GM18505 (cell line): ENCODE results near the gene STX1A.

Experiments
- ATAC-seq: cut with Tn5 transposase; IDR thresholded peaks from one replicate; pipeline ENCODE4 v1.9.1; 2021; ENCODE audit not compliant: unreplicated experiment
- POLR2A ChIP-seq: IDR thresholded peaks from 4 replicates; pipeline ENCODE4 v1.6.1; 2011; ENCODE audit warnings: borderline replicate concordance; ENCODE audit not compliant: insufficient read depth, insufficient read length; ENCODE audit errors: extremely low read depth

STX1A gene

GRCh38 chr7:73707045-73707631 lies 12.3 kb downstream of the STX1A start:
- no peak for ATAC-seq
- no peak for TF ChIP-seq POLR2A

GRCh38 chr7:73706126-73707044 lies 13.1 kb downstream of the STX1A start:
- no peak for ATAC-seq
- TF ChIP-seq POLR2A: no peak

GRCh38 chr7:73705551-73705920 lies 13.9 kb downstream of the STX1A start:
- no peak for ATAC-seq
- no peak for TF ChIP-seq POLR2A

GRCh38 chr7:73704640-73705550 lies 14.6 kb downstream of the STX1A start:
- ATAC-seq: no peak
- TF ChIP-seq POLR2A: no peak

GRCh38 chr7:73703757-73704639 lies 15.5 kb downstream of the STX1A start:
- TF ChIP-seq POLR2A: no peak
- no peak for ATAC-seq

GRCh38 chr7:73703225-73703624 lies 16.2 kb downstream of the STX1A start:
- TF ChIP-seq POLR2A: no peak
- ATAC-seq: no peak

- TF ChIP-seq POLR2A: no peak
- no peak for ATAC-seq
Observed at GRCh38 chr7:73702665-73703064, 16.8 kb downstream of the STX1A start.

- TF ChIP-seq POLR2A: no peak
- ATAC-seq: no peak
Observed at GRCh38 chr7:73702226-73702625, 17.2 kb downstream of the STX1A start.

- ATAC-seq: no peak
- no peak for TF ChIP-seq POLR2A
Observed at GRCh38 chr7:73701357-73701995, 18.0 kb downstream of the STX1A start.

GRCh38 chr7:73700581-73701134 lies 18.8 kb downstream of the STX1A start:
- no peak for TF ChIP-seq POLR2A
- no peak for ATAC-seq

GRCh38 chr7:73700069-73700423 lies 19.4 kb downstream of the STX1A start:
- no peak for TF ChIP-seq POLR2A
- ATAC-seq: no peak

GRCh38 chr7:73699370-73700068 lies 19.9 kb downstream of the STX1A start:
- TF ChIP-seq POLR2A: no peak
- ATAC-seq: no peak

- no peak for ATAC-seq
- no peak for TF ChIP-seq POLR2A
Observed at GRCh38 chr7:73698410-73698809, 21.1 kb downstream of the STX1A start.
